ENCODE results near the gene SMCO2.
"Not testable (repeated sequence)": the region's sequence is repeated elsewhere in the genome, so short reads cannot be mapped to it uniquely, and the experiment has no call there.

Gene SMCO2

DNA sequence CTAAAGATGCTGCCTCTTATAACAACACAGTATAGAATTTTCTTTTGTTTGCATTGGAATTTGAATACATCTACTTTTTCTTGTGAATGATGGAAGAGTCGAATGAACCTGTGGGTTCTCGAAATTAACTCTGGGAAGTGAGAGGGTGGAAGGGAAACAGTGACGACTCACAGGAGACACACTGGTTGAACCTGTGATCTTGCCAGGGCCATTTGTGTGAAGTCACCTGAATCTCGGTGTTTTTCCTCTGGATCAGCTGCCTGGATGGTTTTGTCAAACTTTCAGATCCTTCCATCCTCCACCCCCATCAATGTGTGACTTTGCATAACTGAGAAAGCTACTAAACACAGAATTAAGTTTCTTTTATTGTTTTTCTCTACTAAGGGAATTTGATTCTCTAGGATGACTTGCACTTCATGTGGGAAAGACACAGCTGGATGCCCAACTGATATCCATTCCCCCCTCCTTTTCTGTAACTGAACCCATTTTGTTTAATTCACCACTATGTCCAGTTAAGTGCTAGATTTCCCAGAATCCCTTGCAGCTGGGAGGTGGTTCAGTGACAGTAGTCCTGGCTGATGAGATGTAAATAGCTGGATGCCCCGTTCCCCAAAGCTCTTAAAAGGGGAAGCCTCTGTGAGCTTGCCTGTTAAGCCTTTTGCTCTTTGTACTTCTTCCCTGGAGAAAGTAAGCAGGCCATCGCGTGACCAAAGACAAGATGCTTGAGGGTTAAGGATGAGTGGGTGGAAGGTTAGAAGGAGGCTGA, 83.8 kb downstream of the SMCO2 start:
- DNase-seq, result no peak

DNA sequence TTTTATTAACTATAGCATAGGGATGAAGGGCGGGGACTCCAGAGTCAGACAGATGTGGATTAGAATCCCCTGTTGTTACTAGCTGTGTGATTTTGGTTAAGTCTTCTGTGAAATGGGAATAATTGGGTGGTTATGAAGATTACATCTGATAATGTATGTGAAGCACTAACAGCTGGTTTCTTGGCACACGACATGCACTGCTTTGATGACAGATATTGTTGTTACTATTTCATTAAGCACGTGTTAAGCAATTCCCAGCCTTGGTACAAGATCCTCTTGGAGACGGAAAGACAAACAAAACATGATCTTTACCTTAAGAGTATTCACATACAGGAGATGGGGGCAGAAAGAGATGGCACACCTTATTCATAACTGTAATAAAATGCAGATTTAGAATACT, 85.4 kb downstream of the SMCO2 start:
- no peak for DNase-seq

DNA sequence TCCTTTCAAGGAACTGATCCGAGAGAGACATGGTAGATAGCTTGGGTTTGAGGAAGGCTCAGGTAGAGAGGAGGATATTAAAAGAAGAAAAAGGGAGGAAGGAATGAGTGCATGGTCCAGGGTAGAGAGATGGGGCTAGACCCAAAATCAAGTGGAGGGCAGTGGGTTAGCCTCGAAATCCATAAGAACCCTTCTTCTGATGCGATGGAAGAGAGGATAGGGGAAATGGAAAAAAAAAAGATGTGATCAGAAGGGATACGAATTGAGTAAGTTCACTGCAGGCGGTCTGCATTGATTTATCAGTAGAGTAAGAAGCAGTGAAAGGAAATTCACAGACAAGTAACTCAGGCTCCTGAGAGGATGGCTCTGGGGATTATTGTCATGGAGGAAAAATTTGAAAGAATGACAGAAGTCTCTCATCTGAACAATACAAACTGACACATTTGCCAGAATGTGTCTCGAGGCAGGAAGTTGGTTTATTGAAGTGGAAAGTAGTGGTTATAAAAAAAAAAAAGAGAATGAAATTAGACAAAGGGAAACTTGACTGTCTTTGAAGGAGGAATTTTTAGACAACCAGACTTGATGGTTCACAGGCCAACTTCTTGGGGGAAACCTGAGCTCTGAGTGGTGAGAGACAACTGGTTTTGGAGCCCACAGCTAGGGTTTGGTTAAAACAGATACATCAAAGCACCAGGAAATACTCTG, 87.7 kb downstream of the SMCO2 start:
- no peak for DNase-seq

DNA sequence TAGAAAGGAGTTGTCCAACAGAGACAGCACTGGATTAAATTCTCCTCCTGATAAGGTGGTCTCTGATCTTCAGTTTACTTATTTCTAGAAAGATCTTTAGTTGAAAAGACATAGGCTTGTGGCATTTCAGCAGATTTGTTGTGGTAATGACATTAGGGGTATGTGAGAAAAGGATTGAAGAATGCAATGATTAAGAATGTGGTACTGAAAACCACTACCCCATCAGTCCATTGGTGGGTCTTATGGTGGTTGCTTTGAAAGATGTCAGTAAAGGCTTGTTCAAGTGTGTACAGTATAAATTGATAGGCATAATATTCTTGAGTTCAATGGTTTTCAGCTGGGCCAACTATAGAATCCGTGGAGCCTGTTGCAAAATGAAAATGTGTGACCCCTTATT, 88.2 kb downstream of the SMCO2 start:
- DNase-seq, result no peak

DNA sequence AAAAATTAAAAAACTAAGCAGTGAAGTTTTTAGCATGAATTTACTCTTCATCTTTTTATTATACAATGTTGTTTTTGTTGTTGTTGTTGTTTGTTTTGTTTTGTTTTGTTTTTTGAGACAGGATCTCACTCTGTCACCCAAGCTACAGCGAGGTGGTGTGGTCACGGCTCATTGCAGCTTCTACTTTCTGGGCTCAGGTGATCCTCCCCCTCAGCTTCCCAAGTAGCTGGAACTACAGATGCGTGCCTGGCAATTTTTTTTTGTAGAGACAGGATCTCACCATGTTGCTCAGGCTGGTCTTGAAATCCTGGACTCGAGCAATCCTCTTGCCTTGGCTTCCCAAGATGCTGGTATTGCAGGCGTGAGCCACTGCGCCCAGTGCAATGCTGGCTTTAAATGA, 88.8 kb downstream of the SMCO2 start:
- DNase-seq, result no peak

DNA sequence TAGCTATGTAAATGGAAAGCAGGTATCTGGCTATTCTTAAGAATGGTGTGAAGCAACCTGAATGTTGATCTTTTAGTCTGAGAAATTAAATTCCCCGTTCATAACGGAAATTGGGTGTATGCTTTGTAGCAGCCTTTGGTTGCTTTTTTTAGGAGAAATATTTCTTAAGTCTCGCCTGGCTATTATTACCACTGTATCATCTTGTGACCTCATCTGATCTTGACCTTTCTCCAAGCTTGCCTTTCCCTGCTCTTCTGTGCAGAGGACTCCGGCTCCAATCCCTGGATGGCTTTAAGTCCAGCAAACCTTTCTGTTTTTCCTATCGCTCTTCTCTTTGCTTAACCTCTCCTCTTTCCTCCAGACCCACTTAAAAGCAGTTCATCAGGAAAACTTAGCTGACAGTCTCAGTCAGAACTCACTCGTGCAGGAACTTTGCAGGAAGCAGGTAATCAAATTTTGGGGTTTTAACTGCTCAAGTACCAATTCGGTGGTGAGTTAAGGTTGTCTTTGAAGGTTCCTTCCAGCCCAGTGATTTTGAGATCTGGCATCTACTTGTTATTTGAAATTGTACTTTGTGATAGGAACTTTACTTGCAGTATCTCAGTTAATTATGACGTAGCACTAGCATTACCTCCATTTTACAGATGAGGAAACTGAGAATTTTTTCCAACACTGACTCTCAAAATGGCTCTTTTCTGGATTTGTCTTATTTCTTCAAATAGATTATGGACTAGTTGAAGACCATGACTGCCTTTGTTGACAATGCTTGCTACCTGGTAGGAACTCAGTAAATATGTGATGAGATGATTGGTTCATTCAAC, 91.5 kb downstream of the SMCO2 start:
- DNase-seq, result no peak

DNA sequence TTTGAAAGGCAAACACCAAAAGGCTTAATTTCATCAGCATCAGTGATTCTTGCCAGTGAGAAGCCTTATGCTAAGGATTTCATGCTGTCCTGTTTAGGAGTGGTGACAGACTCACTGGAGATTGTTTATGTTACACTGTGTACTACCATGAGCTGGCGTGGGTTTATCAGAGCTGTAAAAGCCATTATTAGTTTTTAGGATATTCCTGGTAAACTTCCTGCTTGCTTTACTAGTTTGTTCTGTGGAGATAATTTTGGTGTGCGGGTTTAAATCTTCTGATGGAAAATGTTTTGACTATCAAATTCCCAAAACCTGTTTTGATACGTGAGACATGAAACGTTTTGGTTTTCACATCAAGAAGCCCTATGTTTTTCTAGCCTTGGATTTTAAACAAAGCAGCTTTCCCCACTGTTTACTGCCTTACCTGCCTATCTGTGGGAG, 92.7 kb downstream of the SMCO2 start:
- DNase-seq, result no peak

DNA sequence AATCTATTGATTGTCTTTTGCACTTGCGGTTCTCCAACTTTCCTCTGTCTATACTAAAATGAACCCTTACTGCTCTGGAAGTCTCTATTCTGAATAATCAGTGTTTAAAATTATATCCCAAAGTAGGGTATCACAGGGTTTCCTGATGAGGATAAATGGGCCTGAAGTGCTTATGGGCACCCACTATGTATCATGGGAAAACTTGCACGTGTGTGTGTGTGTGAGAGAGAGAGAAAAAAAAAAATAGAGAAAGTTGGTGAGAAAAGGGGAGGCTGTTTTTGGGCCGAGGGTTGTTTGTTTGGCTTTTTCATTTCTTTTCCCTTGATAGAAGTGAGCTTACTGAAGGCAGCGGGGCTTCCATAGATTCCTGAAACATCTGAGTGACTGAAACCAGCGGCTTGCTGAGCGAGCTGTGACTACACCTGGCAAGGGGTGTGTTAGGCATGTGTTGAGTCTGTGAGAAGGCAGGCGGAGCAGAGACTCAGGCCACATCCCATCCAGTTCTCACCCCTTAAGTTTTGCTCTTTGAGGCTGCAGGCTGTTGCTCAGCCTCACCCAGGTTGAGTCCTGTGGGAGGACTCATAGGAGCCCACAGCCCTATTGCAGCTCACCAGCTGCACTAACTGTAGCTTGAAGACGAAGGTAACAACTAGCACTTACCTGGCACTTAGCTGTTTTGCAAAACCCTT, 94.6 kb downstream of the SMCO2 start:
- no peak for DNase-seq

DNA sequence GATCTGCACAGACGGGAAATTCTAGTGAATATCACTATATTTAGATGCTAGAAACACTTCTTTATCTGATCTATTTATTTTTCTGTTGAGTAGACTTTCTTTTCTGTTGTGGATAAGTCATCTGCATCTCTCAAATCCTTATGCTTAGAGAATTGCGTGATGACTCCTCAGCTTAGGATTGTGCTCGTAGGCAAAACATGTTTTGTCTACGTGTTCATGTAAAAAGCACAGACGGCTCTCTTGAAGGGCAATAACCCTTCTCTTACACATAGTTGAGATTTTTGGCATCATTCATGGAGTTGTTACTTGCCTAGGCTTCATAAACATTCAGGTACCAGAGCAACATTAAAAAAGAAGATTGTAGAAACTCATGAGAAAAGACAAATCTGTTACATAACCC, 96.1 kb downstream of the SMCO2 start:
- DNase-seq, result no peak

DNA sequence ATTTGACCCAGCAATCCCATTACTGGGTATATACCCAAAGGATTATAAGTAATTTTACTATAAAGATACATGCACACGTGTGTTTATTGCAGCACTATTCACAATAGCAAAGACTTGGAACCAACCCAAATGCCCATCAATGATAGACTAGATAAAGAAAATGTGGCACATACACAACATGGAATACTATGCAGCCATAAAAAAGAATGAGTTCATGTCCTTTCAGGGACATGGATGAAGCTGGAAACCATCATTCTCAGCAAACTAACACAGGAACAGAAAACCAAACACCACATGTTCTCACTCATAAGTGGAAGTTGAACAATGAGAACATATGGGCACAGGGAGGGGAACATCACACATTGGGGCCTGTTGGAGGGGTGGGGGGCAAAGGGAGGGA, 98.3 kb downstream of the SMCO2 start:
- not testable (repeated sequence) for DNase-seq

DNA sequence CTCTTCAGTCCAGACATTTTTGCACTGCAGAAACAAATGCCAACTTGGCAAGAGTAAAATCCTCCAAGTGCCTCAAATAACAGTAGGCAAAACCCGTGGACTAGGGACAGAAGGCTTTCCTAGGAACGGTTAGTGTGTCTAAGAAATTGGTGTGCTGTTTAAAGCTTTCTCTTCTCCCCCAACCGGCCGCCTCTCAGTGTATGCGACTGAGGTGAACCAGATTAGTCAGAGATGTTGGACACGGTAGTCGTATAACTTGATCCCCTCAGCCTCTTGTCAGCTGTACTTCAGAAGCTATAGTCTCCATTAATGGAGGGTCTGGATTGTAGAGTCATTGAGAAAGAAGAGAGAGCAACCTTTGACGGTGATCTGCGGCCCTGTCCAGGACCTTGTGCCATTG, 99.1 kb downstream of the SMCO2 start:
- DNase-seq, result no peak

DNA sequence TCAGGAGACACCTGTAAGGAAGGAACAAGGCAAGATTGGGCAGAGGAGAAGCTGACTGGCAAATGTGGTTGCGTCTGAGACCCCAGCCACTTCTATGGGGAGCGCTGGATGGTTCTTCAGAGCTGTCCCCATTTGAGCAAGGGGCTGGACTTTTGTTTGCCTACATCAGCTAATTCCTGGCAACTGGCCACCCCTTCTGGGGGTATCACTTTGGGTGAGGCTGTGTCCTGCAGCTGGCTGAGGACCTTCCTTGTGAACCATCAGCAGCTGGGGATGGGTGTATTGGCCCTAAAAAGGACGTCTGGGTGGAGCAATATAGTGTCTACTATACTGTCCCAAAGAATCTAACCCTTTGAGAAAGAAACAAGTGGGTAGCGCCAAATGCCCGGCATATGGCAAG, 101.1 kb downstream of the SMCO2 start:
- DNase-seq, result no peak

DNA sequence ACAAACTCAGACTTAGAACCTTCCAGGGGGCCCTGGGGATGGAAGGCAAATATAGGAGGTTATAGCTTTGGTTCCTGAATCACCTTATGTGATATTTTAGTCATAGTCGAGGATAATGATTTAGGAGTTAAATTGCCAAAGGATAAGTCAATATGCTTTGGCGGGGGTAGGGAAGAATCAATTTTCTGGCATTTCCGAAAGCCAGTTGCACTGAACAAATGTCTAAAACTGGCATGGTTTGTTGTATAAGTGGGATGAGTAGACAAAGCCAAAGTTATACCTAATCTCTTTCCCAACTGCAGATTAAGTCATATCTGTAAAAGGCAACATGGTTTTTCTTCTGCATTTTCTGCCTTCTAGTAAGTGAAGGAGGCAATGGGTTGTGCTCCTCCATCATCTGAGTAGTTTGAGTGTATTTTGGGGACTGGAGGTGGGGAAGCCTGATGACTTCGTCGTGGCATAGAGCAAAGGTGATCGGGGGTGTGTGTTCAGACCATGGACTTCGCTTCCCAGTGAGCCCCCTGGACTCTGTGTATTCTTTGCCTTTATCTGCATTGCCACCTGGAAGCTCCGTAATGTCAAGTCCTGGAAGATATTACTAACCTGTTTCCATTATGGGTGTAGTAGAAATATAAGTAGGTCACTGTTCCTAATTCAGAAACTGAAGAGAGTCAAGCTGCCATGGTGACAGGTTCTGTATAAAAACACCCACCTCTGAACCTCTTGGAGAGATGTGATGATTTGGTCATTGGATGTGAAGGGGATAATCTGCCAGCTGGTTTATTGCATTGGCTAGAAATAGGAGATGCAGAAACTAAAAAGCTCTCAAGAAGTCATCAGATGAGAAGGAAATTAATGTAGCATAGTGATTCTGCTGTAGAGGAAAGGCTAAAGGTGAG, 102.0 kb downstream of the SMCO2 start:
- no peak for DNase-seq

DNA sequence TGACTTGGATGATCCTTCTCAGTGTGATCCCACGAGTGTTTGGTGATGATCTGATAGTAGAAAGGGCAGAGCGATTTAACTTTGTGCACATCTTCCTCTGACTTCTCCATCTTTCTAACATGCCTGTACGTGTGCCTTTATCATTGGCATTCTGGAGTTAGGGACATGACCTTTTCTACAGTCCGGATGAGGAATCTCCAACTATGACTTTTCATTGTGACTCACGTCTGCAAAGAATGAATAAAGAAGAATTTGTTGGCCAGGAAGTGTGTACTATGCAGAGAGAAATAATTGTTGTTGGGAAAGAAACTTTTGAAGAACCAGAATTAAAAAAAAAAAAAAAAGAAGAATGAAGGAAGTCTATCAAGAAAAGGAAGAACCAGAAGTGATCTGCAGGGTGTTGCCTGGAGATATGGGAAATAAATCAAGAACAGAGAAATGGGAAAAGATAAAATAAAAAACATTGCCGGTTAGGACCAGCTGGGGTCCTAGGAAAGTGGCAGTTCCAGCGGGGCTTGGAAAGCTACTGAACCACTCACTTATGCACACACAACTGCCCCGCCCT, 102.8 kb downstream of the SMCO2 start:
- DNase-seq, result no peak

DNA sequence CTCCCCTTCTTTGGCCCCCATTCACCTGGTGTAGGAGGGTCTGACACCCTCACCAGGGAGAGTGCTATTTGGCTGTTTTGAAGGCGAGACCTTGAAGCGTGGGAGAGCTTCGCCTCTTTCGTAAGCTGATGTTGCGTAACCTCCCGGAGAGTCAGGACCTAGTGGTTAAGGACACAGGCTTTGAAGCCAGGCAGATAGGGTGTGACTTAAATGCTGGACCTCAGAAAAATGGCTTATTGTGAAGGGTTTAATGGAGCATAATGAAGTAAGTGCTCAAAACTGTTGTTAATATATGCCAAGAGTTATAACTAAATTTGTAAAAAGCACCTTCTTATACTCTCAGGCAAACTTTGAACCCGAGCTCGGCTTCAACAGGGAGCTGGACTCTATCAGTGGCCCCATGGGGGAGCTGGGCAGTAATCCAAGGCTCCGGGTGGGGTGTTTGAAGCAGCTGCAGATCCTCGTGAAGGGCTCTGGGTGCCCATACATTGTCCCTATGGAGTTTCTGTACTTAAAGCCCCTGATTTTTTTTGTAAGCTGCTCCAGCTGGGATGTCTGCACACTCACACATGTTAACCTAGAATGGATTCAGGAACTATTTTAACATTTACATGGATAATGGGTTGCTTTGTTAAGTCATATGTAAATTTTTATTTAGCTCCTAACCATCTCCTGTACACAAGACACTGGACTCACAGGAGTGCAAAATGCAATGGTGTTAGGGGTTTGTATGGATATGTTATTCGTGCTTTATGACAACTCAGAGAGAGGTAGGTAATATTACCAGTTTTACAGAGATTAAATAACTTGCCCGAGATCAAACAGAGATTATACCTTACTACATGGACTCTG, 103.5 kb downstream of the SMCO2 start:
- DNase-seq, result no peak

DNA sequence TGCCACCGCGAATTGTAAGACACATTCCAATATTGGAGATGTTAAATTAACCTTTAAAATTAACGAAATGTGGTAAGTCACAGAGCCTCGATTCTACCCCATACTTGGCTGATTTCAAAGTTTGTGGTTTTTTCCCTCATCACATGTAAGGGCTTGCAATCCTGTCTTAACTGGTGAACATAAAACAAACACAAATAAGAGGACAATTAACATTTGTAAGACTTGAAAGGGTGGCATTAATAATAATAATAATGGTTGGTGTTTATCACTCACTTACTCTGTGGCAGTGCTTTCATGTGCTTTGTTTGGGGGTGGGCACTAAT, 104.1 kb downstream of the SMCO2 start:
- DNase-seq, result no peak

DNA sequence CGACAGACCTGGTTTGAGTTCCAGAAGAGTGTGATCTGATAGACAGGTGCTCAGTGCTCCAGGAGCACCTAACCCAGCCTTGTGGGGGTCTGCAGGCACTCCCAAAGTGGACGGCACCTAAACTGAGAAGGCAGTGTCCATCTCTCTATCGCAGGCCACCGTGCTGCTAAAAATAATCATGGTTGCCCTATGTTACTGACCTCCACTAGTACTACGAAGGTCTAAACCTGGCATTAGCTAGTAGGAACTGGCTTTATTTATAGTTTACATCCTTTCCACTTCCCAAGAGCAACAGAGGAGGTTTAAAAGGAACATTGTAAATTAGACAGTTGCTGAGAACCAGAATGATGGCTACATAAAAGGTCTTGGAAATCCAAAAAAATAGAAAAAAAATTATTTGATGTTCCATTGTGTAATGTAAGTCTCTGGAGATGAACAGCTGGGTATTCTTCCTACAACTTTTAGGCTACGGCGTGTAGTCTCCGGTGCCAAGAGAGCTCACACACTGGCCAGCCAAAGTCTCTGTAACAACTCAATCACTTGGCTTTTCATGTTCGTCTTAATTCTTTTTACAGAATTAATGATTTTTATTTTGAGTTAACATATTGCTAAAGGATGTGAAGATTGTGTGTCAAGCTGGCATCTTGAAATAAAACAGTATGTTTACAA, 104.8 kb downstream of the SMCO2 start:
- no peak for DNase-seq

All from NCI-H748 treated with DMSO at 0.1 percent for 48 hours (cell line).